Sciatic nerve (tissue), 2 donors: ENCODE data around the gene SLITRK3. TPM values are rescaled to one million over a fixed set of nuclear protein-coding genes. Genes with fewer than 3 reads are reported as not detected.

Source experiments
- ATAC-seq: fragments of 200-7000 bp; cut with Tn5 transposase; one replicate; pipeline ENCODE4 v1.9.1; 2020; ENCODE audit warnings: mild to moderate bottlenecking, moderate library complexity
- DNase-seq: peaks from one replicate; pipeline ENCODE4 v3.0.0-alpha.2; 2020; ENCODE audit warnings: low spot score
- intact Hi-C: fragments of 100-400 bp; cut with DNase I; formaldehyde crosslinking; loops from one replicate; pipeline ENCODE4 v1.14.2; 2022
- total RNA-seq: library from RNA; stranded (reverse); fragmentation: NEBNext Ultra II Directional; extraction: Animal tissue kit (Norgen Biotek cat#: 25700); gene quantifications from one replicate; pipeline ENCODE4 v1.2.1, GENCODE V29; 2021
- donor health status: DM: no; HTN: no; CAD: no.
- donor health status: DM: no; HTN: no; CAD: no.

Gene SLITRK3
- total RNA-seq: not detected

- peak; percentile 31 for ATAC-seq
- intact Hi-C loops: no loop called here
- DNase-seq: no peak
These were observed at the start of gene SLITRK3 for GRCh38 chr3:165195640-165196576. Gene SLITRK3 (minus strand): TSS chr3:165196384. CDS start chr3:165190830, 5,554 bp downstream.

- ATAC-seq: no peak
- DNase-seq: no peak
- intact Hi-C loops: no loop called here
These were observed 47.4 kb upstream of the SLITRK3 start for GRCh38 chr3:165243597-165243996.

GRCh38 chr3:165233501-165234195 is 37.5 kb upstream of the SLITRK3 start:
- no peak for ATAC-seq
- intact Hi-C loops: no loop called here
- no peak for DNase-seq

- intact Hi-C loops: no loop called here
- no peak for ATAC-seq
- no peak for DNase-seq
These were observed 29.4 kb upstream of the SLITRK3 start for GRCh38 chr3:165225604-165226003.

- no peak for ATAC-seq
- DNase-seq: no peak
- intact Hi-C loops: no loop called here
These were observed 21.6 kb upstream of the SLITRK3 start for GRCh38 chr3:165217739-165218138.

- DNase-seq (no peak), ATAC-seq (no peak)
- intact Hi-C loops: no loop called here
These were observed 16.4 kb upstream of the SLITRK3 start for GRCh38 chr3:165212580-165212979.

GRCh38 chr3:165211721-165212120 is 15.5 kb upstream of the SLITRK3 start:
- intact Hi-C loops: no loop called here
- no peak for ATAC-seq
- DNase-seq: no peak

- ATAC-seq (no peak), DNase-seq (no peak)
- intact Hi-C loops: no loop called here
These were observed 14.5 kb upstream of the SLITRK3 start for GRCh38 chr3:165210727-165211126.

- intact Hi-C loops: no loop called here
- ATAC-seq: no peak
These were observed 13.9 kb upstream of the SLITRK3 start for GRCh38 chr3:165210132-165210531.

GRCh38 chr3:165206454-165207266 is 10.5 kb upstream of the SLITRK3 start:
- DNase-seq (peak; percentile 82), ATAC-seq (peak; percentile 87)
- intact Hi-C loops: no loop called here

More at GRCh38 chr3:165210132-165210531, 13.9 kb upstream of the SLITRK3 start:
- DNase-seq: no peak

GRCh38 chr3:165204445-165204844 is 8.3 kb upstream of the SLITRK3 start:
- intact Hi-C loops: no loop called here
- DNase-seq: no peak
- no peak for ATAC-seq

GRCh38 chr3:165202995-165203394 is 6.8 kb upstream of the SLITRK3 start:
- intact Hi-C loops: no loop called here
- ATAC-seq: no peak
- no peak for DNase-seq

GRCh38 chr3:165201964-165202363 is 5.8 kb upstream of the SLITRK3 start:
- intact Hi-C loops: no loop called here
- ATAC-seq (no peak), DNase-seq (no peak)

GRCh38 chr3:165197481-165197800 is 1.3 kb upstream of the SLITRK3 start:
- ATAC-seq: no peak
- intact Hi-C loops: no loop called here
- DNase-seq: no peak

GRCh38 chr3:165196577-165197480 is 645 bp upstream of the SLITRK3 start:
- ATAC-seq: peak; percentile 33

GRCh38 chr3:165195241-165195639 is 944 bp downstream of the SLITRK3 start:
- ATAC-seq: no peak
- intact Hi-C loops: no loop called here
- no peak for DNase-seq

More at GRCh38 chr3:165196577-165197480, 645 bp upstream of the SLITRK3 start:
- intact Hi-C loops: no loop called here
- DNase-seq: no peak

GRCh38 chr3:165194511-165195240 is 1.5 kb downstream of the SLITRK3 start:
- ATAC-seq (no peak), DNase-seq (no peak)
- intact Hi-C loops: no loop called here
